ENCODE data around the gene ATAD3A. TPM values are rescaled to one million over a fixed set of nuclear protein-coding genes. Genes with fewer than 3 reads are reported as not detected.
"Not testable (repeated sequence)": the region's sequence is repeated elsewhere in the genome, so short reads cannot be mapped to it uniquely, and the experiment has no call there.

ATAD3A gene
- total RNA-seq, 2 donors from 2014 or later: 30.0 to 32.8 TPM

DNA sequence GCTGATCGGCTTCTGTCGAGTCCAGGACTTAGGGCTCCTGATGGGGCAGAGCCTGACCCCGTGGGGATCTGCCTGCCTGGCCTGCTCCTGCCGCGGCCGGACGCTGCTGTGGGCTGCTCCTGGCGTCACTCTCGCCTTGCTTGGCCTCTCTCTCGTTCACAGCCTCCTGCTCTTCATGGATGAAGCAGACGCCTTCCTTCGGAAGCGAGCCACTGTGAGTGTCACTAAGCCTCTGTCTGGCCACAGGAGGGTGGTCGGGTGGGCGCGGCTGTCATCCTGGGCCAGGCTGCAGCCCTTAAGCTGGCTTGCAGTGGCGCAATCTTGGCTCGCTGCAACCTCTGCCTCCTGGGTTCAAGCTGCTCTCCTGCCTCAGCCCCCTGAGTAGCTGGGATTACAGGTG, 24.3 kb upstream of the ATAD3A start:
- Histone ChIP-seq H3K27ac (no peak overlapping the region), H3K4me1 (replicated peaks) (no peaks in the 10 kb centered on the region), H3K27me3 (replicated peaks; ENCODE audit: insufficient read depth) (no peaks in the 10 kb centered on the region), H3K4me3 (no peak overlapping the region), H3K9me3 (no peaks in the 10 kb centered on the region), H3K36me3 (peaks cover 3 to 12% of the 10 kb centered on the region in 2 donors)
- WGBS: 93% methylated on average over 18 of the region's 18 CpGs
- no peak for DNase-seq (ENCODE audit: low spot score)
- TF ChIP-seq CTCF (IDR thresholded peaks at IDR 0.05) (no peak), POLR2A (IDR thresholded peaks at IDR 0.05) (no peak), POLR2AphosphoS5 (IDR thresholded peaks at IDR 0.05) (no peak)
- intact Hi-C loops (cut with DNase I): no loop called here

- H3K9me3 ChIP-seq: no peaks in the 10 kb centered on the region
- H3K36me3 ChIP-seq: peaks cover 0 to 3% of the 10 kb centered on the region in 2 donors
- no peak for TF ChIP-seq POLR2AphosphoS5 (IDR thresholded peaks at IDR 0.05)
- no peak for TF ChIP-seq CTCF (IDR thresholded peaks at IDR 0.05)
- no peak for TF ChIP-seq POLR2A (IDR thresholded peaks at IDR 0.05)
- H3K4me3 ChIP-seq: no peak overlapping the region
- H3K27me3 ChIP-seq (replicated peaks; ENCODE audit: insufficient read depth): no peaks in the 10 kb centered on the region
- H3K27ac ChIP-seq: no peak overlapping the region
- intact Hi-C loops (cut with DNase I): no loop called here
- DNase-seq (ENCODE audit: low spot score): no peak
- H3K4me1 ChIP-seq (replicated peaks): no peaks in the 10 kb centered on the region
- 94% methylated on average over 16 of the region's 16 CpGs for WGBS
Measured at GRCh38 chr1:1489231-1489630, 22.7 kb upstream of the ATAD3A start.

- H3K9me3 ChIP-seq: no peaks in the 10 kb centered on the region
- 94% methylated on average over 16 of the region's 19 CpGs for WGBS
- TF ChIP-seq CTCF (IDR thresholded peaks at IDR 0.05) (no peak), POLR2AphosphoS5 (IDR thresholded peaks at IDR 0.05) (no peak), POLR2A (IDR thresholded peaks at IDR 0.05) (no peak)
- no peak overlapping the region for H3K4me3 ChIP-seq
- peaks cover 0 to 3% of the 10 kb centered on the region in 2 donors for H3K36me3 ChIP-seq
- no peaks in the 10 kb centered on the region for H3K4me1 ChIP-seq (replicated peaks)
- DNase-seq (ENCODE audit: low spot score): no peak
- no peaks in the 10 kb centered on the region for H3K27me3 ChIP-seq (replicated peaks; ENCODE audit: insufficient read depth)
- intact Hi-C loops (cut with DNase I): no loop called here
- no peak overlapping the region for H3K27ac ChIP-seq
Measured at GRCh38 chr1:1489861-1490260, 22.1 kb upstream of the ATAD3A start.

GRCh38 chr1:1490633-1491230, 21.2 kb upstream of the ATAD3A start:
- Histone ChIP-seq H3K9me3 (no peaks in the 10 kb centered on the region), H3K36me3 (peaks cover 0 to 3% of the 10 kb centered on the region in 2 donors), H3K27ac (no peak overlapping the region), H3K4me3 (no peak overlapping the region), H3K27me3 (replicated peaks; ENCODE audit: insufficient read depth) (no peaks in the 10 kb centered on the region), H3K4me1 (replicated peaks) (no peaks in the 10 kb centered on the region)
- no peak for TF ChIP-seq POLR2A (IDR thresholded peaks at IDR 0.05)
- DNase-seq (ENCODE audit: low spot score): no peak
- intact Hi-C loops (cut with DNase I): no loop called here
- 98% methylated on average over 8 of the region's 25 CpGs for WGBS

DNA sequence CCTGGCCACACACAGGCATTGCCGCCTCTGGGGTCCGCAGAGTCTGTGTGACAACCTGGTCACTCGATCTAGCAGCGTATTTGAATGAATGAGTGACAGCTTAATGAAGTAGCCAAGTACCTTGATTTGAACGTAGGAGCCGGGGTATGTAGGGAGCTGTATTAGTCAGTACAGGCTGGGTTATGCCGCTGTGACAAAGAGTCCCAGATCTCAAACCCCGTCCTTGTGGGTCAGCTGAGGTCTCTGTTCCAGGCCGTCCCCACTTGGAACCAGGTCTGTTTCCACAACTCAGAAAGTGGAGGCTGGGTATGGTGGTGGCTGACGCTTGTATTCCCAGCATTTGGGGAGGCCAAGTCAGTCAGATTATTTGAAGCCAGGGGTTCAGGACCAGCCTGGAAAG, 20.4 kb upstream of the ATAD3A start:
- Histone ChIP-seq H3K4me3 (no peak overlapping the region), H3K27ac (no peak overlapping the region), H3K27me3 (replicated peaks; ENCODE audit: insufficient read depth) (no peaks in the 10 kb centered on the region), H3K4me1 (replicated peaks) (no peaks in the 10 kb centered on the region), H3K9me3 (no peaks in the 10 kb centered on the region), H3K36me3 (peaks cover 0 to 3% of the 10 kb centered on the region in 2 donors)
- 95% methylated on average over 10 of the region's 10 CpGs for WGBS
- no peak for TF ChIP-seq POLR2AphosphoS5 (IDR thresholded peaks at IDR 0.05)
- TF ChIP-seq CTCF (IDR thresholded peaks at IDR 0.05): no peak
- no peak for TF ChIP-seq POLR2A (IDR thresholded peaks at IDR 0.05)
- intact Hi-C loops (cut with DNase I): no loop called here
- DNase-seq (ENCODE audit: low spot score): no peak

DNA sequence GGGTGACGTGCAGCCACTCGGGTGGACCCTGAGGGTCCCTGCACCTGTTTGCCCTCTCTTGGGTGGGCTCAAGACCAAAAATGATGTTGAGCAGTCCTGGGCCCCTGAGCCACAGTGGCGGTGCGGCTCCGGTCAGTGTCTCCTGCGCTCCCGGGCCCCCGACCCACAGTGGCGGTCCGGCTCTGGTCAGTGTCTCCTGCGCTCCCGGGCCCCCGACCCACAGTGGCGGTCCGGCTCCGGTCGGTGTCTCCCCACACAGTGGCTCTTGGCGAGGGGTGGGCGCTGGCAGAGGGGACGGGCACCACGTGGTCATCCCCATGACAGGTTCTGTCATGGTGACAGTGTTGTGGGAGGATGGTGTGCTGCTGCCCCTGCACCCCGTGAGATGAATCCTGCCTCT, 17.7 kb upstream of the ATAD3A start:
- DNase-seq (ENCODE audit: low spot score); H3K4me3 ChIP-seq; H3K4me1 ChIP-seq (replicated peaks); H3K27me3 ChIP-seq (replicated peaks; ENCODE audit: insufficient read depth); H3K9me3 ChIP-seq; intact Hi-C loops (cut with DNase I); H3K36me3 ChIP-seq; H3K27ac ChIP-seq: not testable (repeated sequence)
- WGBS: 93% methylated on average over 21 of the region's 22 CpGs

DNA sequence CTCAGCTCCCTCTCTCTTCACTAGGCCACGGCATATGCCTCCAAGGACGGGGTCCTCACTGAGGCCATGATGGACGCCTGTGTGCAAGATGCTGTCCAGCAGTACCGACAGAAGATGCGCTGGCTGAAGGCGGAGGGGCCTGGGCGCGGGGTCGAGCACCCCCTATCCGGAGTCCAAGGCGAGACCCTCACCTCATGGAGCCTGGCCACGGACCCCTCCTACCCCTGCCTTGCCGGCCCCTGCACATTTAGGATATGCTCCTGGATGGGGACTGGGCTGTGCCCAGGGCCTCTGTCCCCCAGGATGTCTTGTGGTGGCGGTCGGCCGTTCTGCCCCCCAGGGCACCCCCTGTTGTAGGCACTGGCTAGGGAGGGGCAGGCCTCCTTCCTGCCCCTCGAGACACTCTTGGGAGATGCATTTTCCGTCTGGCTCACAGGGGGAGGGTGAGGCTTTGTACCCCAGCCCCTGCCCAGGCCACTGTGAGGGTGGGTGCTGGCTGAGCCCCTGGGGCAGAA, 16.4 kb upstream of the ATAD3A start:
- not testable (repeated sequence) for DNase-seq (ENCODE audit: low spot score); H3K36me3 ChIP-seq
- 94% methylated on average over 18 of the region's 18 CpGs for WGBS

More for the DNA sequence above, 16.4 kb upstream of the ATAD3A start:
- H3K9me3 ChIP-seq; intact Hi-C loops (cut with DNase I); H3K4me1 ChIP-seq (replicated peaks); H3K27ac ChIP-seq; H3K27me3 ChIP-seq (replicated peaks; ENCODE audit: insufficient read depth); H3K4me3 ChIP-seq: not testable (repeated sequence)
